Osteoblast (primary cell): Measurements from ENCODE around the gene TP53I3. TPM values are rescaled to one million over a fixed set of nuclear protein-coding genes. Genes with fewer than 3 reads are reported as not detected.

Source experiments
- DNase-seq: peaks from one replicate; pipeline ENCODE4 v3.0.0; 2011; ENCODE audit warnings: low spot score, mixed read lengths; ENCODE audit not compliant: insufficient read length; ENCODE audit errors: missing footprints
- H2AFZ ChIP-seq: 2 replicates; pipeline ENCODE4 v1.6.0; 2011; ENCODE audit warnings: mild to moderate bottlenecking, low read length
- H3K27ac ChIP-seq: 2 replicates; pipeline ENCODE4 v1.5.1; 2011; ENCODE audit warnings: mild to moderate bottlenecking, low read depth, low read length, moderate library complexity
- H3K27me3 ChIP-seq: 2 replicates; pipeline ENCODE4 v1.6.0; 2012; ENCODE audit warnings: mild to moderate bottlenecking, control low read depth, inconsistent platforms, low read length, moderate library complexity; ENCODE audit not compliant: insufficient read depth
- H3K36me3 ChIP-seq: 2 replicates; pipeline ENCODE4 v1.5.1; 2011; ENCODE audit warnings: mild to moderate bottlenecking, low read length, control low read depth, moderate library complexity; ENCODE audit not compliant: insufficient read depth
- H3K4me1 ChIP-seq: 2 replicates; pipeline ENCODE4 v1.5.1; 2011; ENCODE audit warnings: mild to moderate bottlenecking, low read length, control low read depth, moderate library complexity; ENCODE audit not compliant: insufficient read depth
- H3K4me2 ChIP-seq: 2 replicates; pipeline ENCODE4 v1.6.0; 2011; ENCODE audit warnings: mild to moderate bottlenecking, low read length; ENCODE audit not compliant: insufficient read depth
- H3K4me3 ChIP-seq: fragments of 200-600 bp; sonication (generic); 3 replicates; pipeline ENCODE4 v1.5.1; 2012; ENCODE audit warnings: mild to moderate bottlenecking, low read length, inconsistent platforms; ENCODE audit not compliant: insufficient read depth
- H3K79me2 ChIP-seq: 2 replicates; pipeline ENCODE4 v1.6.0; 2012; ENCODE audit warnings: mild to moderate bottlenecking, low read length, control low read depth, inconsistent platforms; ENCODE audit not compliant: insufficient read depth
- H3K9me3 ChIP-seq: 2 replicates; pipeline ENCODE4 v1.5.1; 2011; ENCODE audit warnings: low read depth, low read length, control low read depth
- H4K20me1 ChIP-seq: 2 replicates; pipeline ENCODE4 v1.6.0; 2012; ENCODE audit warnings: mild to moderate bottlenecking, low read length, control low read depth; ENCODE audit not compliant: insufficient read depth
- total RNA-seq: library from RNA; depleted of rRNA; stranded (reverse); fragments of >200 nt; gene quantifications from 2 replicates; pipeline ENCODE4 v1.2.3, GENCODE V29; 2012
- TF ChIP-seq, protein P1 (sequence below): IDR thresholded peaks from 2 replicates; pipeline ENCODE4 v1.5.1; 2011; ENCODE audit warnings: mild to moderate bottlenecking, low read depth, low read length, moderate library complexity; ENCODE audit errors: extremely low read depth

Gene TP53I3
- total RNA-seq, 1 donor: 59.4 TPM

DNA sequence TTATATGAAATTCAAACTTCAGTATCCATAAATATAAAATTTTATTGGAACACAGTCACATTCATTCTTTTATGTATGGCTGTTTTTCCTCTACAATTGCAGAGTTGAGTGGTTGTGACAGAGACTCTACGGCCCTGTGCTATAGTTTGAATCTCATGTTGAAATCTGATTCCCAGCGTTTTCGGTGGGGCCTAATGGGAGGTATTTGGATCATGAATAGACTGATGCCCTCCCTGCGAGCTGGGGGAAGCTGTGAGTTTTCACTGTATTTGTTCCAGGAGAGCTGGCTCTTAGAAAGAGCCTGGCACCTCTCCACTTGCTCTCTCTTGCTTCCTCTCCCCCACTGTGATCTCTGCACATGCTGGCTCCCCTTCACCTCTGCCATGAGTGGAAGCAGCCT lies 36.8 kb upstream of the TP53I3 start:
- Histone ChIP-seq H3K36me3 (no peaks in the 10 kb centered on the region), H2AFZ (no peak overlapping the region), H3K4me1 (peaks cover 14% of the 10 kb centered on the region), H3K27me3 (no peaks in the 10 kb centered on the region), H4K20me1 (no peaks in the 10 kb centered on the region), H3K4me3 (no peak overlapping the region), H3K27ac (no peak overlapping the region), H3K4me2 (no peak overlapping the region), H3K79me2 (peaks cover 7% of the 10 kb centered on the region), H3K9me3 (no peaks in the 10 kb centered on the region)
- DNase-seq: no peak
- TF ChIP-seq, protein P1, sequence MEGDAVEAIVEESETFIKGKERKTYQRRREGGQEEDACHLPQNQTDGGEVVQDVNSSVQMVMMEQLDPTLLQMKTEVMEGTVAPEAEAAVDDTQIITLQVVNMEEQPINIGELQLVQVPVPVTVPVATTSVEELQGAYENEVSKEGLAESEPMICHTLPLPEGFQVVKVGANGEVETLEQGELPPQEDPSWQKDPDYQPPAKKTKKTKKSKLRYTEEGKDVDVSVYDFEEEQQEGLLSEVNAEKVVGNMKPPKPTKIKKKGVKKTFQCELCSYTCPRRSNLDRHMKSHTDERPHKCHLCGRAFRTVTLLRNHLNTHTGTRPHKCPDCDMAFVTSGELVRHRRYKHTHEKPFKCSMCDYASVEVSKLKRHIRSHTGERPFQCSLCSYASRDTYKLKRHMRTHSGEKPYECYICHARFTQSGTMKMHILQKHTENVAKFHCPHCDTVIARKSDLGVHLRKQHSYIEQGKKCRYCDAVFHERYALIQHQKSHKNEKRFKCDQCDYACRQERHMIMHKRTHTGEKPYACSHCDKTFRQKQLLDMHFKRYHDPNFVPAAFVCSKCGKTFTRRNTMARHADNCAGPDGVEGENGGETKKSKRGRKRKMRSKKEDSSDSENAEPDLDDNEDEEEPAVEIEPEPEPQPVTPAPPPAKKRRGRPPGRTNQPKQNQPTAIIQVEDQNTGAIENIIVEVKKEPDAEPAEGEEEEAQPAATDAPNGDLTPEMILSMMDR: no peak

DNA sequence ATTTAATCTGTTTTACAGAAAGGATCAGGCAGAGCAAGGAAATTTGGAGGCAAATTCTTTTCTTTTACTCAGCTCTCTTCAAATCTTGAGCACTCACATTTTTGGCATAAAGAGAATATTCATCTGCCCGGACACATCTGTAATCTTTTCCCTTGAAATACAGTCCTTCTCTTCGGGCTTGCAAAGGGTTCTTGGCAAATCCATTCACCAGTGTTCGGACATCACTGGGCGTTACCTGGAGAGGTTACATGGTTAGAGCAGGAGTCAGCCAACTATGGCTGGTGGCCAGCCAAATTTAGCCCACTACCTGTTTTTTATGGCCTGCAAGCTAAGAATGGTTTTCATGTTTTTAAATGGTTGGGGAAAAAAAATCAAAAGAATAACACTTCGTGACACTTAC lies 36.4 kb upstream of the TP53I3 start:
- Histone ChIP-seq H3K27ac (no peak overlapping the region), H3K9me3 (no peaks in the 10 kb centered on the region), H3K79me2 (peaks cover 7% of the 10 kb centered on the region), H3K4me1 (peaks cover 14% of the 10 kb centered on the region), H4K20me1 (no peaks in the 10 kb centered on the region), H2AFZ (no peak overlapping the region), H3K4me3 (no peak overlapping the region), H3K27me3 (no peaks in the 10 kb centered on the region), H3K36me3 (no peaks in the 10 kb centered on the region), H3K4me2 (no peak overlapping the region)
- no peak for DNase-seq
- TF ChIP-seq, protein P1: no peak

DNA sequence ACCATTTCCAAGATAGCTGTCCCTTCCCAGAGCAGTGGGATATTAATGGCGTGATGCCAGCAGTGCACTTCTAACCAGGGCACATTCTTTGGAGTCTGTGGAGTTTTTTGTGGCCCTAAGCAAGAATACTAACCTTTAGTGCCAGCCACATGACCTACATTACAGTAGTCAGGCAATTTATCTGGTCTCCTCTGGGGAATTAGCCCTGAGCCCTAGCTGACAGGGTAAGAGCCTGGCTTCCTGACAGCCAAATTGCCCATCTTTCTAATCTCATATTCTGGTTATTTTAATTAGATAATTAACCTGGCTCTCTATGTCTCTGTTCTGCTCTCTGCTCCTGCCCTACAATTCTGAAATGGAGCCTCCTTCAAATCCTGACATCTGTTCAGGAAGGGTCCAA lies 33.3 kb upstream of the TP53I3 start:
- Histone ChIP-seq H3K36me3 (no peaks in the 10 kb centered on the region), H3K79me2 (no peaks in the 10 kb centered on the region), H3K27ac (no peak overlapping the region), H4K20me1 (no peaks in the 10 kb centered on the region), H3K4me1 (peaks cover 7% of the 10 kb centered on the region), H3K9me3 (peaks cover 5% of the 10 kb centered on the region), H3K4me3 (no peak overlapping the region), H2AFZ (no peak overlapping the region), H3K4me2 (no peak overlapping the region), H3K27me3 (no peaks in the 10 kb centered on the region)
- TF ChIP-seq, protein P1: no peak
- DNase-seq: no peak

DNA sequence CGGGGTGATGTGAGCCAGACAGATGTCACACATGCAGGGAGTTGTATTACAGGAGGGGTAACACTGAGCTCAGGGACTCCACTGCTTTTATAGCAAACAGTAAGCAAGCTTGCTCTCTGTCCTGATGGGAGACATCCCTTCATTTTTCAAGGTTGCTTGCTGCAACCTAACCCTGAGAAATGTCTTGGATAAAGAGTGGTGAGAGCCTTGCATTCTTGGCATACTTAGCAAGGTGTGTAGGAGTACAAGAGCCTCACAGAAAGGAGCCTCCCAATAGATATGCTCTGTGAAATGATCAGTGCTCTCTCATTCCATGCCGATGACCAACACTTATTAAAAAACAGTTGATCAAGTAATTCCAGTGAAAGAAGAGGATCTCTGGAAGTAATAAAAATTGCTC lies 30.4 kb upstream of the TP53I3 start:
- H3K79me2 ChIP-seq: no peaks in the 10 kb centered on the region
- H2AFZ ChIP-seq: no peak overlapping the region
- H3K4me3 ChIP-seq: no peak overlapping the region
- no peak overlapping the region for H3K4me2 ChIP-seq
- H4K20me1 ChIP-seq: no peaks in the 10 kb centered on the region
- TF ChIP-seq, protein P1: no peak
- DNase-seq: no peak
- H3K27me3 ChIP-seq: no peaks in the 10 kb centered on the region
- no peak overlapping the region for H3K27ac ChIP-seq
- no peaks in the 10 kb centered on the region for H3K36me3 ChIP-seq
- peaks cover 5% of the 10 kb centered on the region for H3K9me3 ChIP-seq
- peaks cover 19% of the 10 kb centered on the region for H3K4me1 ChIP-seq
